B cell (primary cell): ENCODE results near the gene EIF2B2. TPM values are rescaled to one million over a fixed set of nuclear protein-coding genes. Genes with fewer than 3 reads are reported as not detected.

ENCODE experiments used
- ATAC-seq: fragments of 200-7000 bp; cut with Tn5 transposase; one replicate; pipeline ENCODE4 v1.10.0; 2021; ENCODE audit warnings: low read depth, mild to moderate bottlenecking, moderate number of reproducible peaks, moderate library complexity
- CTCF ChIA-PET: fragments of 350-600 bp; sonication (Branson Sonifier 250); formaldehyde crosslinking; loops from one replicate; lab custom pipeline; 2021; ENCODE audit warnings: antibody characterized with exemption, inconsistent platforms; lab: Charles Lee
- POLR2A ChIA-PET: fragments of 350-600 bp; sonication (Branson Sonifier 250); formaldehyde crosslinking; loops from one replicate; lab custom pipeline; 2021; ENCODE audit warnings: antibody characterized with exemption; lab: Charles Lee
- DNase-seq: peaks from one replicate; pipeline ENCODE4 v3.0.0; 2013
- H2AFZ ChIP-seq: 2 replicates; pipeline ENCODE4 v1.6.1; 2012; ENCODE audit warnings: mild to moderate bottlenecking, low read depth, low read length; ENCODE audit not compliant: insufficient read depth, poor library complexity, severe bottlenecking
- H3K27ac ChIP-seq, 2 donors: 1 replicate in 1 of 2; 2 replicates in 1 of 2; pipeline ENCODE4 v1.5.1; 2012 to 2013; ENCODE audit warnings: low read length in 2 of 2, mild to moderate bottlenecking in 2 of 2, moderate library complexity in 1 of 2
- H3K27me3 ChIP-seq, 4 experiments: fragments of 200-600 bp in 1 of 4; sonication (generic) in 1 of 4; replicated peaks in 1 of 4; 1 replicate in 2 of 4; 2 replicates in 2 of 4; pipeline versions ENCODE4 v1.6.1 to v1.7.0; 2013 to 2016; ENCODE audit warnings: low read length in 3 of 4, mild to moderate bottlenecking in 2 of 4, mixed read lengths in 1 of 4, moderate library complexity in 1 of 4; ENCODE audit not compliant: insufficient read depth in 4 of 4, control insufficient read depth in 3 of 4; ENCODE audit errors: control extremely low read depth in 1 of 4
- H3K36me3 ChIP-seq, 2 experiments: replicated peaks in 1 of 2; 1 replicate in 1 of 2; 2 replicates in 1 of 2; pipeline versions ENCODE4 v1.6.1 to v1.7.1; 2013; ENCODE audit warnings: low read length in 1 of 2; ENCODE audit not compliant: insufficient read depth in 2 of 2, control insufficient read depth in 1 of 2; ENCODE audit errors: control extremely low read depth in 1 of 2, extremely low read depth in 1 of 2
- H3K4me1 ChIP-seq, 2 donors: fragments of 200-600 bp in 1 of 2; sonication (generic) in 1 of 2; 1 replicate in 1 of 2; 2 replicates in 1 of 2; pipeline versions ENCODE4 v1.5.1 to v1.6.1; 2013 to 2017; ENCODE audit warnings: low read length in 2 of 2; ENCODE audit not compliant: control insufficient read depth in 2 of 2, insufficient read depth in 2 of 2
- H3K4me2 ChIP-seq: replicated peaks from 2 replicates; pipeline ENCODE3; 2012; ENCODE audit warnings: mild to moderate bottlenecking, low read depth, low read length; ENCODE audit not compliant: poor library complexity, severe bottlenecking
- H3K4me3 ChIP-seq, 5 experiments: fragments of 200-600 bp in 1 of 5; sonication (generic) in 1 of 5; 1 replicate in 3 of 5; 2 replicates in 2 of 5; pipeline versions ENCODE4 v1.5.1 to v1.7.0; 2011 to 2016; ENCODE audit warnings: low read length in 4 of 5, mild to moderate bottlenecking in 4 of 5, low read depth in 2 of 5, control low read depth in 1 of 5, moderate library complexity in 1 of 5; ENCODE audit not compliant: insufficient read depth in 1 of 5; ENCODE audit errors: control extremely low read depth in 1 of 5, extremely low read depth in 1 of 5
- H3K79me2 ChIP-seq: fragments of 200-600 bp; sonication (generic); one replicate; pipeline ENCODE4 v1.6.0; 2016; ENCODE audit warnings: low read length; ENCODE audit not compliant: control insufficient read depth, insufficient read depth
- H3K9ac ChIP-seq: fragments of 200-600 bp; sonication (generic); 2 replicates; pipeline ENCODE4 v1.6.1; 2017; ENCODE audit warnings: mild to moderate bottlenecking, low read length, moderate library complexity
- H3K9me3 ChIP-seq, 3 donors: one replicate each; pipeline versions ENCODE4 v1.6.1 to v1.7.1; 2013; ENCODE audit warnings: low read length in 2 of 3; ENCODE audit not compliant: control insufficient read depth in 2 of 3, insufficient read depth in 1 of 3; ENCODE audit errors: control extremely low read depth in 1 of 3
- H4K20me1 ChIP-seq: 2 replicates; pipeline ENCODE4 v1.6.0; 2012; ENCODE audit warnings: mild to moderate bottlenecking, low read length; ENCODE audit not compliant: insufficient read depth, control insufficient read depth, poor library complexity, severe bottlenecking
- H3K27ac Mint-ChIP-seq: one replicate; pipeline ENCODE4 v1.8.0; 2021; ENCODE audit warnings: mixed read lengths
- H3K27me3 Mint-ChIP-seq: one replicate; pipeline ENCODE4 v1.8.0; 2021; ENCODE audit warnings: mixed read lengths
- H3K4me1 Mint-ChIP-seq: one replicate; pipeline ENCODE4 v1.8.0; 2021; ENCODE audit warnings: mixed read lengths
- H3K4me3 Mint-ChIP-seq: one replicate; pipeline ENCODE4 v1.8.0; 2021; ENCODE audit warnings: mixed read lengths
- H3K9me3 Mint-ChIP-seq: one replicate; pipeline ENCODE4 v1.8.0; 2022; ENCODE audit warnings: mixed read lengths; ENCODE audit not compliant: insufficient read depth
- EZH2 ChIP-seq: IDR thresholded peaks from 2 replicates; pipeline ENCODE4 v1.6.1; 2012; ENCODE audit warnings: borderline replicate concordance, low read depth, mild to moderate bottlenecking, moderate library complexity, low read length; ENCODE audit not compliant: insufficient read depth, poor library complexity, severe bottlenecking
- WGBS: methylation state at CpG from one replicate; pipeline ENCODE4 v1.1.5; 2013; ENCODE audit warnings: missing lambda C conversion rate; ENCODE audit not compliant: insufficient coverage; 5-methylcytosine and 5-hydroxymethylcytosine counted together
- intact Hi-C: fragments of 100-400 bp; cut with micrococcal nuclease; formaldehyde crosslinking; loops from one replicate; pipeline ENCODE4 v1.10.0; 2022
- polyA plus RNA-seq: library from polyadenylated mRNA; depleted of rRNA; stranded (reverse); fragments of >200 nt; gene quantifications from 2 replicates; pipeline ENCODE4 v1.2.3, GENCODE V29; 2012
- total RNA-seq, 2 donors: library from RNA; stranded (reverse); fragments of 120-200 nt in 1 of 2; gene quantifications; 1 replicate in 1 of 2; 2 replicates in 1 of 2; pipeline versions ENCODE4 v1.2.3 to v1.2.4, GENCODE V29; 2013 to 2022
- TF ChIP-seq, protein P1 (sequence below): fragments of 200-600 bp; IDR thresholded peaks from one replicate; pipeline ENCODE4 v1.8.0; 2022; ENCODE audit warnings: antibody characterized with exemption, mild to moderate bottlenecking

The EIF2B2 gene
- total and polyA plus RNA-seq, 2 donors (not counting 1 experiment from before 2014, with no cell fraction given) = 25.5 to 27.6 TPM

DNA sequence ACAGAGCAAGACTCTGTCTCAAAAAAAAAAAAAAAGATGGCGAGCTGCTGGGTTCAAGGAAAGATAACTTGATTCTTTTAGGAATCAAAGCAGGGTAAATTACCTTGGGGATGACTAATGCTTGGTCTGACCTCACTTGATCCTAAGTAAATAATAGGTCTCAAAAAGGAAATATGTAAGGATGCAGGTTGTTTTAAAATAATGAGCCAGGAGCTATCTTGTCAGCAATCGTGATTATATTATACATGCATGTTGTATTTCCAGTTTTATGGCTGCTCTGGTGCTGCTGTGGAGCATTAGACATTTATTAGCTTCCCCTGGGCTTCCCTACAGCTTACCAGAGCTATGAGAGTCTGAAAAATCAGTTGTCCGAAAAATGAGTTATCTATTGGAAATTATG, 2.6 kb downstream of the EIF2B2 start:
- intact Hi-C loops = loop anchor here (10.0 kb wide), 1 partner anchor 1051 kb away; the partner anchor contains the start of genes COQ6 and FAM161B
- H3K27ac Mint-ChIP-seq = no peak overlapping the region
- no peaks in the 10 kb centered on the region for H3K27me3 Mint-ChIP-seq
- no peak overlapping the region for H3K27ac ChIP-seq
- no peak overlapping the region for H3K9ac ChIP-seq
- H3K9me3 ChIP-seq = no peaks in the 10 kb centered on the region
- CTCF ChIA-PET = interaction anchor here (1.3 kb wide), 1 partner anchor 100 kb away, joined by 3 read pairs; no protein-coding TSS in a partner anchor
- DNase-seq = no peak
- no peaks in the 10 kb centered on the region for H4K20me1 ChIP-seq
- H3K4me2 ChIP-seq = no peak overlapping the region
- ATAC-seq = no peak
- WGBS = 100% methylated on average over 2 of the region's 3 CpGs
- POLR2A ChIA-PET = interaction anchor here (0.7 kb wide), 1 partner anchor 323 kb away, joined by 4 read pairs; no protein-coding TSS in a partner anchor
- H3K4me3 ChIP-seq = no peak overlapping the region
- H3K36me3 ChIP-seq = peaks cover 3 to 48% of the 10 kb centered on the region in 2 experiments
- no peaks in the 10 kb centered on the region for H3K9me3 Mint-ChIP-seq
- H3K4me1 ChIP-seq = peaks cover 17 to 19% of the 10 kb centered on the region in 2 donors
- H3K4me1 Mint-ChIP-seq = peaks cover 29% of the 10 kb centered on the region
- no peak overlapping the region for H2AFZ ChIP-seq
- H3K79me2 ChIP-seq = peaks cover 17% of the 10 kb centered on the region
- H3K27me3 ChIP-seq = no peaks in the 10 kb centered on the region
- TF ChIP-seq, protein P1, sequence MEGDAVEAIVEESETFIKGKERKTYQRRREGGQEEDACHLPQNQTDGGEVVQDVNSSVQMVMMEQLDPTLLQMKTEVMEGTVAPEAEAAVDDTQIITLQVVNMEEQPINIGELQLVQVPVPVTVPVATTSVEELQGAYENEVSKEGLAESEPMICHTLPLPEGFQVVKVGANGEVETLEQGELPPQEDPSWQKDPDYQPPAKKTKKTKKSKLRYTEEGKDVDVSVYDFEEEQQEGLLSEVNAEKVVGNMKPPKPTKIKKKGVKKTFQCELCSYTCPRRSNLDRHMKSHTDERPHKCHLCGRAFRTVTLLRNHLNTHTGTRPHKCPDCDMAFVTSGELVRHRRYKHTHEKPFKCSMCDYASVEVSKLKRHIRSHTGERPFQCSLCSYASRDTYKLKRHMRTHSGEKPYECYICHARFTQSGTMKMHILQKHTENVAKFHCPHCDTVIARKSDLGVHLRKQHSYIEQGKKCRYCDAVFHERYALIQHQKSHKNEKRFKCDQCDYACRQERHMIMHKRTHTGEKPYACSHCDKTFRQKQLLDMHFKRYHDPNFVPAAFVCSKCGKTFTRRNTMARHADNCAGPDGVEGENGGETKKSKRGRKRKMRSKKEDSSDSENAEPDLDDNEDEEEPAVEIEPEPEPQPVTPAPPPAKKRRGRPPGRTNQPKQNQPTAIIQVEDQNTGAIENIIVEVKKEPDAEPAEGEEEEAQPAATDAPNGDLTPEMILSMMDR = no peak
- no peak for TF ChIP-seq EZH2
- H3K4me3 Mint-ChIP-seq = no peak overlapping the region

DNA sequence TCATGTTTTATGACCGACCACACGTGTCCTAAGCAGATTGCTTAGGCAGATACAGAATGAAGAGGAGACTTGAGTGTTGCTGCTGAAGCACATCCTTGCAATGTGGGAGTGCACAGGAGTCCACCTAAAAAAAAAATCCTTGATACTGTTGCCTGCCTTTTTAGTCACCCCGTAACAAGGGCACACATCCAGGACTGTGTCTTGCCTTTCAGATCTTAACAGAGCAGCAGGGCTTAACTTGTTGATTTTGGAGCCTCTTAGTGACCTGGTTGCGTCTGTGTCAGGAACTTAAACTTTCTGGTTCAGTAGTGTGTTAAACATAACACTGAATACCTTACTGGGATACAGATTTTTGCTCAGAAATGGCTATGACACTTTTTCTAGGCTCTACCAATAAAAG, 6.5 kb downstream of the EIF2B2 start:
- Mint-ChIP-seq H3K9me3 (no peaks in the 10 kb centered on the region), H3K4me3 (no peak overlapping the region), H3K27ac (no peak overlapping the region), H3K4me1 (peaks cover 11% of the 10 kb centered on the region), H3K27me3 (no peaks in the 10 kb centered on the region)
- H4K20me1 ChIP-seq = no peaks in the 10 kb centered on the region
- no peak overlapping the region for H3K27ac ChIP-seq
- H3K4me2 ChIP-seq = no peak overlapping the region
- H3K27me3 ChIP-seq = no peaks in the 10 kb centered on the region
- no peak overlapping the region for H3K9ac ChIP-seq
- peaks cover 2% of the 10 kb centered on the region for H3K79me2 ChIP-seq
- no peak for ATAC-seq
- no peak overlapping the region for H2AFZ ChIP-seq
- H3K4me1 ChIP-seq = peaks cover under 1 to 2% of the 10 kb centered on the region in 2 donors
- ChIA-PET POLR2A (no interaction called here), CTCF (no interaction called here)
- H3K9me3 ChIP-seq = no peaks in the 10 kb centered on the region
- H3K4me3 ChIP-seq = no peak overlapping the region
- no peak for DNase-seq
- intact Hi-C loops = loop anchor here (10.0 kb wide), 1 partner anchor 1054 kb away; the partner anchor contains the start of genes COQ6 and FAM161B
- 100% methylated on average over 3 of the region's 4 CpGs for WGBS
- H3K36me3 ChIP-seq = peaks cover 3 to 56% of the 10 kb centered on the region in 2 experiments
- TF ChIP-seq, protein P1 = no peak
- TF ChIP-seq EZH2 = no peak
